Thyroid gland (tissue), 4 donors: ENCODE measurements around the gene ADGRF4. TPM values are rescaled to one million over a fixed set of nuclear protein-coding genes. Genes with fewer than 3 reads are reported as not detected.

Source experiments
- DNase-seq, 2 donors: peaks; one replicate each; pipeline ENCODE4 v3.0.0-alpha.2; 2019
- H3K27ac ChIP-seq, 3 donors: fragments of 200-600 bp; sonication (generic); 1 replicate in 2 of 3; 2 replicates in 1 of 3; pipeline ENCODE4 v1.5.1; 2016 to 2019; ENCODE audit warnings: mild to moderate bottlenecking in 1 of 3, moderate library complexity in 1 of 3
- H3K27me3 ChIP-seq: fragments of 200-600 bp; sonication (generic); one replicate; pipeline ENCODE4 v1.5.1; 2019
- H3K36me3 ChIP-seq, 2 donors: fragments of 200-600 bp; sonication (generic); one replicate each; pipeline ENCODE4 v1.5.1; 2016 to 2019
- H3K4me1 ChIP-seq, 2 donors: fragments of 200-600 bp; sonication (generic); one replicate each; pipeline ENCODE4 v1.5.1; 2017 to 2019
- H3K4me3 ChIP-seq, 3 donors: fragments of 200-600 bp; sonication (generic); replicated peaks in 1 of 3; 1 replicate in 2 of 3; 2 replicates in 1 of 3; pipeline ENCODE4 v1.5.1; 2016; ENCODE audit warnings: mild to moderate bottlenecking in 1 of 3
- H3K9me3 ChIP-seq: fragments of 200-600 bp; sonication (generic); one replicate; pipeline ENCODE4 v1.5.1; 2017
- CTCF ChIP-seq, 6 experiments: fragments of 200-600 bp in 3 of 6; fragments of 450-650 bp in 3 of 6; sonication (generic) in 3 of 6; IDR thresholded peaks; one replicate each; pipeline ENCODE4 v1.5.1; 2016 to 2019; ENCODE audit warnings: antibody characterized with exemption in 6 of 6, mild to moderate bottlenecking in 2 of 6, inconsistent platforms in 1 of 6, moderate library complexity in 1 of 6
- POLR2A ChIP-seq, 2 donors: fragments of 450-650 bp; IDR thresholded peaks; one replicate each; pipeline ENCODE4 v1.6.1; 2017; ENCODE audit warnings: antibody characterized with exemption in 2 of 2, mild to moderate bottlenecking in 2 of 2, moderate library complexity in 1 of 2
- WGBS, 2 donors: methylation state at CpG; one replicate each; pipeline ENCODE4 v1.1.5; 2017; 5-methylcytosine and 5-hydroxymethylcytosine counted together
- intact Hi-C: fragments of 100-400 bp; cut with DNase I; formaldehyde crosslinking; loops from one replicate; pipeline ENCODE4 v1.15.1; 2023
- total RNA-seq, 4 donors: library from RNA; depleted of rRNA; stranded (reverse); fragments of >200 nt; gene quantifications; one replicate each; pipeline ENCODE4 v1.2.3, GENCODE V29; 2016

ADGRF4 gene
- total RNA-seq, 4 donors from 2014 or later, result 0.13 TPM; not detected in 3

GRCh38 chr6:47665112-47665511, 33.3 kb upstream of the ADGRF4 start:
- DNase-seq, result no peak
- H3K4me3 ChIP-seq, result no peak overlapping the region
- H3K9me3 ChIP-seq, result no peaks in the 10 kb centered on the region
- peaks cover 3% of the 10 kb centered on the region for H3K27me3 ChIP-seq
- H3K36me3 ChIP-seq, result no peaks in the 10 kb centered on the region
- no peak for TF ChIP-seq POLR2A (IDR thresholded peaks at IDR 0.05)
- no peak for TF ChIP-seq CTCF (IDR thresholded peaks at IDR 0.05)
- 81% methylated on average over 3 of the region's 3 CpGs for WGBS, 2 donors
- intact Hi-C loops, result no loop called here
- H3K4me1 ChIP-seq, result peaks cover 0 to under 1% of the 10 kb centered on the region in 2 donors
- no peak overlapping the region for H3K27ac ChIP-seq

GRCh38 chr6:47669684-47670513, 28.5 kb upstream of the ADGRF4 start:
- no peaks in the 10 kb centered on the region for H3K27me3 ChIP-seq
- H3K36me3 ChIP-seq, result no peaks in the 10 kb centered on the region
- peaks cover 0 to 9% of the 10 kb centered on the region in 2 donors for H3K4me1 ChIP-seq
- no peaks in the 10 kb centered on the region for H3K9me3 ChIP-seq
- H3K4me3 ChIP-seq, result no peak overlapping the region
- TF ChIP-seq POLR2A (IDR thresholded peaks at IDR 0.05), result no peak
- intact Hi-C loops, result no loop called here
- 18 to 24% methylated on average over 6 of the region's 6 CpGs for WGBS, 2 donors
- no peak for DNase-seq
- no peak overlapping the region for H3K27ac ChIP-seq

GRCh38 chr6:47670851-47671250, 27.5 kb upstream of the ADGRF4 start:
- Histone ChIP-seq H3K36me3 (no peaks in the 10 kb centered on the region), H3K4me3 (no peak overlapping the region), H3K4me1 (peaks cover 0 to 9% of the 10 kb centered on the region in 2 donors), H3K27me3 (no peaks in the 10 kb centered on the region), H3K9me3 (no peaks in the 10 kb centered on the region), H3K27ac (no peak overlapping the region)
- 36 to 38% methylated on average over 3 of the region's 3 CpGs for WGBS, 2 donors
- TF ChIP-seq CTCF (IDR thresholded peaks at IDR 0.05) (no peak), POLR2A (IDR thresholded peaks at IDR 0.05) (no peak)
- DNase-seq, result no peak
- intact Hi-C loops, result no loop called here

- H3K9me3 ChIP-seq, result no peaks in the 10 kb centered on the region
- peaks cover 0 to 9% of the 10 kb centered on the region in 2 donors for H3K4me1 ChIP-seq
- no peak for TF ChIP-seq POLR2A (IDR thresholded peaks at IDR 0.05)
- no peak for TF ChIP-seq CTCF (IDR thresholded peaks at IDR 0.05)
- no peaks in the 10 kb centered on the region for H3K27me3 ChIP-seq
- intact Hi-C loops, result no loop called here
- H3K36me3 ChIP-seq, result no peaks in the 10 kb centered on the region
- WGBS, 2 donors, result 76 to 86% methylated on average over 1 of the region's 1 CpG
- DNase-seq, result no peak
- H3K27ac ChIP-seq, result no peak overlapping the region
- no peak overlapping the region for H3K4me3 ChIP-seq
Measured at GRCh38 chr6:47671777-47672176, 26.6 kb upstream of the ADGRF4 start.

- TF ChIP-seq CTCF (IDR thresholded peaks at IDR 0.05) (no peak), POLR2A (IDR thresholded peaks at IDR 0.05) (no peak)
- 90 to 91% methylated on average over 1 of the region's 1 CpG for WGBS, 2 donors
- no peaks in the 10 kb centered on the region for H3K27me3 ChIP-seq
- H3K36me3 ChIP-seq, result no peaks in the 10 kb centered on the region
- no peak overlapping the region for H3K27ac ChIP-seq
- no peak for DNase-seq
- intact Hi-C loops, result no loop called here
- peaks cover 0 to 9% of the 10 kb centered on the region in 2 donors for H3K4me1 ChIP-seq
- H3K9me3 ChIP-seq, result no peaks in the 10 kb centered on the region
- H3K4me3 ChIP-seq, result no peak overlapping the region
Measured at GRCh38 chr6:47672816-47673215, 25.6 kb upstream of the ADGRF4 start.
